OCI-M1 (cell line): Measurements from ENCODE around the gene STXBP3.
A peak's percentile ranks its signal among the peaks of the same experiment; 100 is the strongest.

ENCODE experiments used
- DNase-seq: peaks from one replicate; lab custom pipeline; 2025; lab: John Stamatoyannopoulos, UW

The STXBP3 gene

DNA sequence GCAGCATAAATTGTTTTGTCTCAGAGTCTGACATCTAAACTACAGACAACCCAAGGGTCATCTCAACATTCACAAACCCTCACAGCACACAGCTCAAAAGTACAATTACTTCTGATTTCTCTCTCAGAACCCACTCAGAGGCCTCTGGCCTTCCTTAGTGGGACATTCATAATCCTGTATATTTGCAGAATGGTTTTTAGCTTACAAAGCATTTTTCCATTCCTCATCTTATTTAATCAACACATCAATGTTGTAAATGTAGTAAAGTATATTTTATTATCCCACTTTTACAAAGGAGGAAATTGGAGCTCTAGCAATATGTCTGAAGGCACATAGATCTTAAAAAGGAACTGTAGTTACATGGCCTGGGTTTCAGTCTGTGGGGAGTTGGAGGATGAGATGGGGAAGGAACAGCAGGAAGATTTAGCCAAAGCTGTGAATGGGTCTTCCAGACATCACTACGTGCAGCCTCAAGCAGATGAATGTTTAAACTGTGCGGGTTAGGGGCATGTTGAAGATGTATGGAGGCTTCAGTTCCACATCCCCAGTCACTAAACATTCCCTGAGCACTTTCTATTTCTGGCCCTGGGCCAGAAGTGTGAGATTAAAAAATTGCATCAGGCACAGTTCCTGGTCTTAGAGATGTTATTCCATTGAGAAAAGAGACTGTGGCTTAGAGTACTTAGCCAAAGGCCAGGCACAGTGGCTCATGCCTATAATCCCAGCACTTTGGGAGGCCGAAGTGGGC is 97.1 kb downstream of the STXBP3 start:
- peak; percentile 14 for DNase-seq

DNA sequence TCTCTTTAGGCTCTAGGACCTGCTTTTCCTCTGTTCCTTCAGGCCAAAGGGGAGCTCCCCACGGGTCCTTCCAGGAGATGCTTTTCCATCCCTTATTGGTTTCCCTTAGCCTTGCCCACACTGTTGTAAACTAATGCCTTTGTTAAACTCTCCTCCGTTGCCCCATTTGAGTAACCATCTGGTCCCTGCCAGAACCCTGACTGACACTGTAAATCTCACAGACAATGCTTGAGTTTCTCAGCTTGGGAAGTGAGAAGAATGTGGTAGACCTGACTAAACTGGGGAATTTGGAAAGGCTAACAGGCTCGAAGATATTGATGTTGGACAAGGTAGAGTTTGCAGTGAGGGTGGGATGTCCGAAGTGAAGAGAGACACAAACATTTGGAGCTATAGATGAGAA is 99.0 kb downstream of the STXBP3 start:
- no peak for DNase-seq

DNA sequence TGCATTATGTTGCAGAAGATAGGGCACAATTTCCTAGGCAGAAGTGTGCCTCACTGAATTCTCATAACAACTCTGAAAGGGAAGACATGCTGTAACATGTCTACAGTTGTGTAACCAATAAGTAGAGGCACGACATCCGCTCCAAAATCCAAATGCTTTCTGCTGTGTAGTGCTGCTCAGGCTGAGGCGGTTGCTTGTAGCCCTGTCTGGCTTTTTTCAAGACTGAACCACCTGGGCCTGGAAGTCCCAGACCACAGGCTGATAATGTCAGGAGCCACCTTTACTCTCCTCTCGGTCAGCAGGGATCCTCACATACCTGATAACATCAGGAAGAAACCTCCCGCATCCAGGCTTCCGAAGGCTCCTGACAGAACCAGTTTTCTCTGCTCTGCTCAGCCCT is 99.5 kb downstream of the STXBP3 start:
- no peak for DNase-seq

DNA sequence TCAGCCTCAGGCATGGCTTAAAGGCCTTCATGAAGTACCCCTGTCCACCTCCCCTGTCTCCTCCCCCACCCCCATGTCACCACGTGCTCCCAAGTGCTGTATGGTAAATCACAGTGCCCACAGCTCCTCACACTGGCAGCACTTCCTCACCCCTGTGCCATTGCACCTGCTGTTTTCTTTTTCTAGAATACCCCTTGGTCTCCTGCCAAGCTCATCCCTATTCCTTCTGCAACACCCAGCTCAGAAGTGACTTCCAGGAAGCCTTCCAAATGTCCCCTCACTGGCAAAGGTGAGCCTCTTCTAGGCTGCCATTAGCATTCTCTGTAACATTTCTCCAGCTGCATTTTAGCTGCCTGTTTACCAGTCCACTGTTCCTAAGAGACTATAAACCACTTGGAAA is 101.0 kb downstream of the STXBP3 start:
- DNase-seq = no peak

DNA sequence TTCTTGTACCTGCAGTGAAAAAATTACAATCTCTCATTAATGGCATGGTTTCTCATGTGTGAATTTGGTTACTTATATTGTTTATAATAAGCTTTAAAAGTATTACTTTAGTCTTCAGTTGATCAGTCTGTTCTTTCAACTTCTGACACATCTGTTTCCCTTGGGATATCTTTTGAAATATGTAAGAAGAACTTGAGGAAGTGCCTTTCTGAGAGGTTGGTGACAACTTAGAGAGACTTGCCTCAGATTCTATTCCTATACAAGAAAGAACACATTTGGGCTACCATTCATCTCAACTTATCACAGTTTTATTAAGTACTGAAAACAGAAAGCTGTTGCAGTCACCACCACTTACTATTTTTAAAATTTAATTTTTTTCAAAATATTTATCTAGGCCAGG is 102.3 kb downstream of the STXBP3 start:
- no peak for DNase-seq

DNA sequence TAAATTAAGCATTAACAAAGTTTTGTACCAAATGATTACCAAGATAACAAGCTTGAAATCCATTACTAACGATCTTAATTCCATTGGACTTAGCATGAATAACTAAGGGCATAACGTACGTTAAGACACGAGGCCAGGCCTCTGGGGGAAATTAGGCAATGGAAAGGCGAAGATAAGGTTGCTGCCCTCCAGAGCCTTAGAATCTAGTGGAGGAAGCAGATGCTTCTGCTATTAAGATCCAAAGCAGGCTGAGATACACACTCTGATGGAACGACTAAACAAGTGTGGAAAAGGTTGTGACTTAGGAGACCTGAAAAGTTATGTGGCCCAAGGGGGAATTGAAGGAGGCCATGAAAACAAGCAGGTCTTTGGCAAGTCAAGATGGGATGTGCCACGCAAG is 104.5 kb downstream of the STXBP3 start:
- DNase-seq = no peak

DNA sequence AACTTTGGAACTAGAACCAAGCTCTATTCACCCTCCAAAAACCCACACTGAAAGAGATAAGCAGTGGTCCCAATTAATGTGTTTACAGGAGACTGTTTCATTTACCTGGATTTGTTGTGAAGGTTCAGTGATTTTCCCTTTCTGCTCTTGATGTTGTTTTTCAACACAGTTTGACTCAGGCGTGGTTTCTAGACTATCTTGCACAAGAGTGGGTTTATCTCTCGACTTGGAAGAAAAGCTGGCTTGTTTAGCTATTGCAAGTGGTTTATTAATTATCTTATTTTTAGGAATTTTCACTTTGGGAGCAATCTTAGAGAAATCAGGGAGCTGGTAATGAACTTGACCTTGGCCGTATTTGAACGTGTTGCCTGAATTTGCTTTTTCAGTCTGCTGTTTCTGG is 105.1 kb downstream of the STXBP3 start:
- DNase-seq = no peak

DNA sequence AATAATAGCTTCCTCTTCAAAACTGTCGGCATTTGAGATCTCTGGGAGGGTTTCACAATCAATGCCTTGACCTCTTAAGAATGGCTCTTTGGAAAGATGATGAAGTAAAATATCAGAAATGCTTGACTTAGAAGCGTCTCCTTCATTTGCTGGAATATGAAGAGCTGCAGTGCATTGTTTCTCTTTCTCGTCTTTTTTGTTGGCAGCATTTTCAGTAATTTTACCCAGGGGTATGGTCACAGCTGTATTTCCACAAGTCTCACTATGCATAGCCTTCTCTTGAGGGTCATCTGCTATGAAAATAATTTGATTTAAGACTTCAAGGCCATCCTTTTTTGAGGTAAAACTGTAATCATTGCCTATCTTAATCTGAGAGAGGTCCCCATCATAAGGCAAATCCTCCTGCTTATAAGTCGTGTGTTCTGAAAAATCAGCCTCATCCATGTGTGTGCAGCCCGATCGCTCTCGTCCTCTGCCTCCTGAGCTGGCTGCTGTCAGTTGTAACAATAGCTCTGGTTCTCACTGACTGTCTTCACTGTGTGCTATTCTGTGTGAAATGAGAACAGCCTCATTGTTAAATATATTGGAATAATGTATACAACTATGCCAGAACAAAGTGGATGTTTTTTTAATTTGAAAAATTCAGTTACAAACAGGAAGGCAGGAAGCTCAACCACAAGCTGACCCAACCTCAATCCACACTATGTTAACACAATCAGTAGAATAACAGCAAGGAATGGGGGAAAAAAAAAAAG is 105.9 kb downstream of the STXBP3 start:
- no peak for DNase-seq

DNA sequence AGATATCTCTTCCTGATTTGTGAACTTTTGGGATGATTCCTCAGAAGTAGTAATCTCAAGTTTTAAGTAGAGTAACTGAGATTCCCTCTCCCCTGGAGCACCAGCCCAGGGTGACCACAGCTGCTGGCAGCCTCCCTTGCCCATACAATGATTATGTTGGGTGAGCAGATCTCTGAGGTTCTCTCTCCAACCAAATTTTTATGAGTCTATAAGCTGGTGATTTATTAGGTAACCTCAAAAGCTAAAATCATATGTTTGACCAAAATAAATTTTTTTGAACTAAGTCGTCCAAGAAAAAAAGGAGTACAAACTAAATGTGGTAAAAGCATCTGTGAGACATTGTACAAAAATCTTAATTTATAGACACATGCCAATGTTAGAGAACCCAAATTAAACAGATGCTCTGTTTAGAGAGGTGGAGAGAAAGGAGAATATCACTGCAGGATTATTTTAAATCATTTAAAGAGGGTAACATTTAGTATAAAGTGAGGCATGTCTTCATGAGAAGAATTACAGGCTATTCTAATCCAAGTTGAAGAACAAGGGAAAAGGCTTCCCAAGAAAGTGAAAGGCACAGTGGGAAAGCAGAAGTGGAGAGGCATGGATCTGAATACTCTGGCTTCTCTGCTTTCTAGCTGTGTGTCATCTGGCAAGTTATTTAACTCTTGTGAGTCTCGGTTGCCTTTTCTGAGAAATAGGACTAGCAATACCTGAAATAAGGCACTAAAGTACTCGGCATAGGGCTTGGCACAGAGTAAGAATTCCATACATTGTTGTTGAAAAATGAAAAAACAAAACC is 107.9 kb downstream of the STXBP3 start:
- no peak for DNase-seq

DNA sequence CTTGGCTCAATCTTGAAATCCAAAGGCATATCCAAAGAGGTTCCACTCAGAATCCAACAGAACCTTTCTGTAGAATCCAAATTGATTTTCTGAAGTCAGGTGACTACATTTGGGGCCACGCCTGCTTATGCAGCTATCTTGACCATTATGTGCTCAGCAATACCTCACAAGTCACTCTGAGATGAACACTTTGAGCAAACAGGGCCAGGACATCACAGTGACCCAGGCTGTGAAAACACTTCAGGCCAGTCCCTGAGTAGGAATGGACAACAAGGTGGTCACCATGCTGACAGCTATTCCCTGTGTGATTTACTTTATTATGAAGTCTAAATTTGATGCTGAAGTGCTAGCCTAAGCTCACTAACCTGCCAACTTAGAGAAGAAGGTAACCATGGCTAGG is 110.5 kb downstream of the STXBP3 start, which contains the start of gene AKNAD1:
AKNAD1 (minus strand) TSS at position 101 of the 400 bp plus-strand sequence. CDS start 4,430 bp downstream, outside the sequence.
- DNase-seq = no peak

DNA sequence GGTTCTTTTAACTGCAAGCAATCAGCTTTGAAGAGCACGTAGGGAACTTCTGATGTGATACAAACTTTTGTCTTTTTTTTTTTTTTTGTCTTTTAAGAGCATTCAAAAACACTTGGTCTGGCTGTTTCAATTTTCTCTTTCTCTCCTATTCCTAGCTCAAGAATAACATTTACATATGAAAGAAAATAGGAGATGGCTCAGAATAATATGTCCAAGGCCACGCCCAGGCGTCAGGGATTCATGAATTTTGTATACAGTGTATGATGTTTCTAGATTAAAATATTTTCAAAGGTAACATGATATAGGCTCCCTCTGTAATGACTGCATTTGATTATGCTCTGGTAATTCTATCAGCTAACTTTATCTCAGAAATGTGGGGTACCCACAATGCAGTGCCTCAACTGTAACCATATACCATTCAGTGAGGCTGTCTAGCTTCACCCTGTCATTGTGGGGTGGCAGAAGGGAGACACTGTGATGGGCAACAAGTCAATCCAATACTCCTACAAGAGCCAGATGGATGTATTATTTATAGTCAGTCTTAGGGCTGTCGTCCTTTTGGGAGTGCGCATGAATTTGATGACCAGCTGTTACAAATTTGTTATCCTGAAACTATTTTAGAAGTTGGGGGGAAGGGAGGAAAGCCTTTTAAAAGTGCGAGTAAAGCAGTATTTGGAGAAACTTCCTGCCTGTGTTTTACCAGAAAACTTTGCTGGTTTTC is 111.9 kb downstream of the STXBP3 start:
- DNase-seq = no peak
